KBM-7 (cell line): Measurements from ENCODE around the gene FYB2.

Experiments used
- DNase-seq: peaks from one replicate; pipeline ENCODE4 v3.0.0-alpha.2; 2015
- in situ Hi-C: fragments of 300-500 bp; cut with MboI; formaldehyde crosslinking; loops from 2 replicates; pipeline ENCODE4 v1.14.3; 2020; ENCODE audit warnings: low sequenced_read_pairs, low pct_unique_long_range_greater_than_20kb, mixed read lengths

The FYB2 gene

DNA sequence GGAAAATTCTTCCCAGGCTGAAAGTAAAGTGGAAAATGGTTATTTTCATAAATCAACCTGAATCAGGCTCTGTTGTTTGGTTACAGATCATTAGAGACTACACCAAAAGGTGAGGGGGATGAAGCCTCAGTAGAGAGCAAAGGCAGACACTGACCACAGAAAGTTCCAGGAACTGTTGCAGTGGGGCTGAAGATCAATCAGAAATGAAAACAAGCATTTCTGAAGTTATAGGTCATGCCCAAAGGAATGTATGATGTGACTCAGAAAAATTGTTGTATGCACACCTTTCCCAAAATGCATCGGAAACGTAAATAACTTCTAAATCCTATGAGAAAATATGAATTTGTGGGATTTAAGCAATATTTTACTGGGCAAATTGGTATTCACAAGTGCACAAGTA, 63.3 kb downstream of the FYB2 start:
- in situ Hi-C loops = no loop called here
- no peak for DNase-seq

DNA sequence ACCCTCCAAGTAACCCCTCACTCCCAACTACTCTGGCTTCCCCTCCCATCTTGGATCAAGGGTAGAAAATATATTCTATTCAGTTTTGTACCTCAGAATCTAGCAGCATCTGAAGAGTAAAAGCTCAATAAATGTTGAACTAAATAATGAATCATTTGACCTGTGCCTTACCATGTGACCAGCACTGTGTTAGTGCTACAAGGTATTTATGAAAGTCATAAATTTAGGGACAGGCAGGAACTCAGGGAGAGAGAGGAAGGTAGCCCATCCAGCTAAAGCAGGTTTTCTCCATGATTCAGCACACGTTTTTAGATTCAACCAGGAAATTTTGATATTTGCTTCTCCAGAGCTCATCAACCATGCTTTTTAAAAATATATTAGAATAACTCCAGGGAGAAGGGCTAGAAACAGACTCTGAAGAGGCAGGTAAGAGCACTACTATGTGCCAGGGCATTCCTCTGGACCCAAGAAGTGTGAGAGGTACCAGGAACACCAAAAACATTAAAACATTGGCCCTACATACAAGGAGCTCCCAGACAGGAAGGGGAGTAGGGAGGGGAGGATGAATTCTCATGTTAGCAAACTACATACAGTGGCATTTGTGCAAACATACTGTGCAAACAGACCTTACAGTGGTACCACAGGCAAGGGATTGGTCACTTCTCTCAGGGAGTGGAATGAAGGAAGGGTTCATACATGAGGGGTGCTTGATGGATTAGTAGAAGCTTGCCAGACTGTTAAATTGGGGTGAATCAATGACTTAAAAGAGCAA, 64.3 kb downstream of the FYB2 start:
- no peak for DNase-seq
- in situ Hi-C loops = no loop called here

DNA sequence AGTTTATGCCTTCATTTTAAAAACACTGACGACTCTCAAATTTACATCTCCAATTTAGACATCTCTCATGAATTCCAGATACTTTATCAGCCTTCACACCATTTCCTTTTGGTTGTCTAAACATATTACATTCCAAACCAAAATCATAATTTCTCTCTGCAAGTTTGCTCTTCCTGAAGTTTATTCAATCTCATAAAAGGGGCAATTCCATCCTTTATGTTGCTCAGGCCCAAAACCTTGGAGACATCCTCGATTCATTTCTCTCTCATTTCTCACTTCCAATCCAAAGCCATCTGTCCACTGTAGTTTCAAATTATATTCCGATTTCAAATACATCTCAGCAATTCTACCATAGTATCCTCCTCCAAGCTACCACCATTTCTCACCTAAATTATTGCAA, 74.0 kb downstream of the FYB2 start:
- in situ Hi-C loops = no loop called here
- DNase-seq = no peak

DNA sequence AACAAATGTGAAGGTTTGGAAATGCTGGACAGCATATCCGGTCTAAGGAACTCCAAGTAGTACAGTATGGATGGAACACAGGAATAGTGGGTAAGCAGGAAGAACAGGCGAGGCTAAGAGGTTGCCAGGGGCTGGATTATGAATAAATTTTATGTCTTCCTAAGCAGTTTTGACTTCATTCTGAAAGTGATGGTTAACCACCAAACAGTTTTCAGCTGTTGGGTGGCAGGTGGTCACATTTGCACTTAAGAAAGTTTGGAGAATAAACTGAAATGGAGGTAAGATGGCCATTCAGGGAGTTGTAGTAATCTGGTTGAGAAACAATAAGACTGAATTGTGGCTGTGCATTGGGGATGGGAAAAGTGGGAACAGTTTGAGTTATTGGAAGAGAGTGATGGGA, 90.2 kb downstream of the FYB2 start:
- DNase-seq = no peak
- in situ Hi-C loops = no loop called here

DNA sequence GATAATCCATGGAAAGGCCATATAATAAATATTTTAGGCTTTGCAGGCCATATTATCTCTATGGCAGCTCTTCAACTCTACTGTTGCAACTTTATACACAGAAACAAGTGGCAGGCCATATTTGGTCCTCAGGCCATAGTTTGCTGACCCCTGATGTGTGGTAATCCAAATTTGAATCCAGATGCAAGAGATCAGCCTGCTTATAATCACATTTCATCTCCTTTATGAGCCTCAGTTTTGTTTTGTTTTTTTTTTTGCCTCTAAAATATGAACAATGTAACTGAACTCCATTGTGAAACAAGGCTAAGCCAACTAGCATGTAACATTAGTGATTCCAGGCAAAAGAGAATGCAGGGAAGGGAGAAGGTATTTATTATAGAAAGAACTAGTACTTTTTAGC, 92.5 kb downstream of the FYB2 start:
- in situ Hi-C loops = no loop called here
- no peak for DNase-seq

DNA sequence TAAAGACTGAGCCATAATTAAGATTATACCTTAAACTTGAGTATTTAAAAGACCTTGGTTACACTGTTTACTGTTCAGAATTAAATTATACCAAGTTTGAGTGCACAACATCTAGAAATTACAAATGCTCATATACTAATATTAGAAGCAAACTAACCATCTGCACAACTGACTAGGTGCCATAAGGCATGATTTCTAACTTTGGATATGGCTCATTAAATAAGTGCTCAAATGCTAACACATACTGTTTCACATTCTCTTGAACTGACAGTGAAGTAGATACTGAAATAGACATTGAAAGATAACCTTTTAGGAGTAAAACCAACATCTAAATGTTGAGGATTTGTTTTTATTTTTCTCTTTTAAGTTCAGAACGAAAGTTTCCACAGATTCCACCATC, 100.0 kb downstream of the FYB2 start:
- in situ Hi-C loops = no loop called here
- no peak for DNase-seq

DNA sequence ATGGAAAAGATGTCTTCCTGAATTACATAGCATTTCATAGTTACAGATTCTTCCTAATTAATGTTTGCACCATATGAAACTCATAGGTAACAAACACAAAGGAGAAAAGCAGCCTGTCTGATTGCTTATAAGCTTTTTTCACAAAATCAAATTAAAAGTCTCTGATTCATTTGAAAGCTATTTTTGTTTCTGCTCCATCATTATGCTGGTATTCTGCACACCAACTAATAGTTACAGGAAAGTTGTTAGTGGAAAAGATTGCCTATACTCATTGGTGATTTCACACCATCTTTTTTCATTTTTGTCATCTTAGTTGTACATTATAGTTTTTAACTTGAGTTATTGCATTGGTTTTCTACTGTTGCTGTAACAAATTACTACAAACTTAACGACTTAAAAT, 104.0 kb downstream of the FYB2 start:
- no peak for DNase-seq
- in situ Hi-C loops = no loop called here

DNA sequence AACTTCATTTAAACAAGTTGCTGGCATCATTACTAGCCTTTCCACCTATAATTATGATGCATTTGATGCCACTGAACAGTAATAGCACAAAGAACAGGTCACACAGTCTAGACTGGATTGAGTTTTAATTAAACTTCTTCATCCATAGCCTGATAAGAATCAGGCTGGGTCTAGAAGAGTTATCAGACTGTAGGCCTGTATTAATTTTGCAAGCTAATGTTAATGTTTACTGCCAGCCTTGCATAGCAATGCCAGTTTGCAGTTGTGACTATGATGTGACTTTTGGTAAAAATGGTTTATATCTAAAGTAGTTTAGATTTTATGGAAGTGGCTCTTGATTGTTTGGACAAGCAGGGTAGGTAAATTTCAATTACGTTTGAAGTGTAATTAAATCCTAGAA, 106.1 kb downstream of the FYB2 start:
- DNase-seq = no peak
- in situ Hi-C loops = no loop called here

DNA sequence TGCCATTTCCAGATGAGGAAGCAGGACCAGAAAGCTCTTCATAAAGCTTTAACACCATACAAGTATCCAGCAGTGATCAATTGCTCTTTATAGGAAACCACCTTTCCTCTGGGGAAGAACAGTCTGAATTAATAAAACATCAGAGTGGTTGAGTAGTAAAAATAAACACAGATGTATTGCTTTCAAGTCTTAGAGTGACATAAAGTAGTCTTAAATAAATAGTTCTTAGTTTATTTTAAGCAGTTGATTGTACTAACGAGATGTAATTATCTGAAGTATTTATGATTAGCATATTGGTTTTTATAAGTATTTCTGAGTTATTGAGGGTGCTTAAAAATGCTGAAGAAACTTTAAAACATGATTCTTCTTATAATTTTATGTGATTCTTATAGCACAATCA, 107.1 kb downstream of the FYB2 start:
- DNase-seq = no peak
- in situ Hi-C loops = no loop called here

DNA sequence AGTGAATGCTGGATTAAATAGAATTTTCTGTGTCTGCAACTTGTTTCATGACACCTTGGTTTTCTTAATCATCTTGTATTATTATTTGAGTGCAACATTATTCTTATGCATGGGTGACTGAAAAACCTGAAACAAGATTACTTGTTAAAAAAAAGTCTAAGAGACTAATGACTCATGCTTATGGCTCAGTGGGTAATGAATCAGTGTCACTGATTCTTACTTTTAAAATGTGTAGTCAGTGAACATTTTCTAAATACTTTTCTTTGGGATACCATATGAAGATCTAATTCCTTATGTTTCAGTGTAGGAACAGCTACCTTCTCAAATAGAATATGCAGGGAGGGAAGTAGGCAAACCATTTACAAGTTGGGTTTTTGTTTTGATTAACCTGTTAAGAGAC, 108.6 kb downstream of the FYB2 start:
- in situ Hi-C loops = no loop called here
- no peak for DNase-seq

DNA sequence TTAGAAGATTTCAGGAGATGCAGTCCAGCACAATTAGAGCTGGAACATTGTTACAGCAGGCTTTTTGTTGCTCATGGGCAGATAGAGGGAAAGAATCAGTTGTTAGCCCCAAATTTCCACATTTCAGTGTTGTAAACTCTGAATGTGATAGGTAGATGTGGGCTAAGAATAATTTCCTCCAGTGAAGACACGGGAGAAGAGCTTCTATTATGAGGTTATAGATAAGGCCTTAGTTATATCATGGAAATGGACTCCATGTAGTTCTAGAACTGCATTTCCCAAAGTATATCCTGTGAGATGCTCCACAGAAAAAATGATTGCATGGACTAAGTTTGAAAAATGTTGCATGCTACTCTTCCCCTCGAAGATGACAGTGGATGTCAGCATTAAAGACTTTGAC, 109.2 kb downstream of the FYB2 start:
- in situ Hi-C loops = no loop called here
- DNase-seq = no peak

DNA sequence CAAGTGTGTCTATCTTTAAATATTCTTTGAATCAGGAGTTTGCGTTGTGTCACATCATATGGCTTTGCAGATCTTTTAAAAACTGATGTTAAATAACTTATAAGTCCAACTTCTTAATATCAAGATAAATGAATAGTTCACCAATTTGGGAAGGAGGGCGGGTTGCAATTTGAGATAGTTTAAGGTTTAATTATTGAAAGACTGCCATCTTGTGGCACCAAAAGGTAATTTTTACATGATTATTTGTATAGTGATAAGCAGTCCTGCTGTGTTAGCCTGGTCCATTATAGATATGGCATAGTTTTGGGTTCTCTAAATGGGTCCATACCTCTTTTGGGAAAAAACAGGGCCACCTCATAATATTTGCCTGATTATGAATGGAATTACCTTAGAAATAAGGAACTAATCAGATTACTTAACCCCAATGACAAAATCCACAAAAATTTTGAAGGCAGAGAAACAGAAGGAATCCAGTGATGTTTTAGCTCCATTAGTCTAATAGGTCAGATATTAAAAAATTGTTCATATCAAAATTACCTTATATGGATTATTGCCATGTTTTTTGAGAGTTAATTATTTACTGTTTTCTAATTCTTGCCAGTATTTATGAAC, 109.8 kb downstream of the FYB2 start:
- in situ Hi-C loops = no loop called here
- DNase-seq = peak; percentile 66

DNA sequence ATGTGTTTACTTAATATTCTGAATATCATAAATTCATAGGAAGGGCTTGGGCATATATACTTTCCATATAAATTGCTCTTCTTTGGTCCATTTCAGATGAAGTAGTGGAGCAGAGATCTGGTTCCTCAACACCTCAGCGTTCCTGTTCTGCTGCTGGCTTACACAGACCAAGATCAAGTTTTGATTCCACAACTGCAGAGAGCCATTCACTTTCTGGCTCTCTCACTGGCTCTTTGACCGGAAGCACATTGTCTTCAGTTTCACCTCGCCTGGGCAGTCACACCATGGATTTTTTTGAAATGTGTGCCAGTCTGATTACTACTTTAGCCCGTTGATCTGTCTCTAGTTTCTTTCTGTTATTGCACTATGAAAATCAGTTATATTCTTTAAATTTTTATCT, 111.8 kb downstream of the FYB2 start:
- DNase-seq = no peak
- in situ Hi-C loops = no loop called here

DNA sequence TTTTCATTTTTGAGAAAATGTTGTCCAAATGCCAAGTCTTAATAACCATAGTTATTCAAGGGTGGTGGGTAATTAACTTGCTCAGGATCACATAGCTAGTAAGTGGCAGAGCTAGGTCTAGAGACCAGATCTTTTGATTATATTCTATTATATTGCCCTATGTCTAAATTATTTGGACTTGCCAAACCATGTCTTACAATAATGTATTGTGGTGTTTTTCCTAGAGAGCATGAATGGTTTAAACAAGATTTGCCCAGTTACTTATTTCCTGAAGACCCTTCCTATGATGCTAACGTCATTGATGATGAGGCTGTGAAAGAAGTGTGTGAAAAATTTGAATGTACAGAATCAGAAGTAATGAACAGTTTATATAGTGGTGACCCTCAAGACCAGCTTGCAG, 115.5 kb downstream of the FYB2 start:
- in situ Hi-C loops = no loop called here
- DNase-seq = no peak

DNA sequence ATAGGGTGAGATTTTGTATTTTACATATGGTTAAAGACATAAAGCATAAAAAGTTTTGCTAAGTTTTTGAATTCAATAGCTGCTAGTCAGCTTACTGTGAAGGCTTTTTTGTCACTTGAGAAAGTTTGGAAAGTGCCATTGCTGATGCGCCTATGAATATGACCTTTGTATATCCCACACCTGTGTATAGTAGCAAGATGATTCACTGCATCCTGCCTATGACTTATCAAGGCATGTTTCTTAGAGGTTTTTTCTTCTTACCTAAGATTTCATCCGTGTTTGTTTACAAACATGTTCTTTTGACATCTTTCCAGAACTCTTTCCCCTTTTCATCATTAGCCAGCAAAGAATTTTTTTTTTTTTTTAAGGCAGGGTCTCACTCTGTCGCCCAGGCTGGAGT, 122.5 kb downstream of the FYB2 start:
- DNase-seq = no peak
- in situ Hi-C loops = no loop called here

DNA sequence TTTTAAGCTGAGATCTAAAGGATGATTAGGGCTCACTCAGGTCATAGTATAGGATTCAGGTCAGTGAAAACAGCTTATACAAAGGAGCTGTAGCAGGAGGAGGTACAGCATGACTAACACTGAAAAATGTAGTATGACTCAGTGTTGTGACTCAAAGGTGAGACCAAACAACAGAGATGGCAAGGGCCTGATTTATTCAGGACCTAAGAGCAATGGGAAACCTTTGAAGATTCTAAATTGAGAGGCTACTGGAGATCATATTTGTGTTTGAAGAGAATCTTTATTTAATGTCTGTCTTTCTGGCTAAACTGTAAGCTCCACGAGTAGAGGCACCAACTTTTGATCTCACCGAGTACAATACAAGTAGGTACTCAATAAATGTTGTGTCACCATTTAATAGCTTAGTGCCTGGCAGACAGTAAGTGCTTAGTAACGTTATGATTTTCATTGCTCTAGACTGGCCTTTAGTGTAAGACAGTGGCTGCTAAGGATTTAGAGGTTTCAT, 130.6 kb downstream of the FYB2 start:
- DNase-seq = no peak
- in situ Hi-C loops = no loop called here

DNA sequence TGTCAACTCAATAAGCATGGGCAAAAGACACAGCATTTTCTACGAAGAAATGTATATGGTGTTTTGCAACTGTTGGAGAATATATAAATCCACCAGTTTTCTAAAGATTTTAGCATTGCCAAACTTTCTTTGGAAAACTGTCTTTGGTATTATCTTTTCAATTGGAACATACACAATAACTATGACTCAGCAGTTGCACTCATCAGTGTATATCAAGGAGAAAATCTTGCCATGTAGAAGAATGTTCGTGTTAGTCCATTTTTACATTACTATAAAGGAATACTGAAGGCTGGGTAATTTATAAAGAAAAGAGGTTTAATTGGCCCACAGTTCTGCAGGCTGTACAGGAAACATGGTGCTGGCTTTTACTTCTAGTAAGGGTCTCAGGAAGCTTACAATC, 133.0 kb downstream of the FYB2 start:
- no peak for DNase-seq
- in situ Hi-C loops = no loop called here

DNA sequence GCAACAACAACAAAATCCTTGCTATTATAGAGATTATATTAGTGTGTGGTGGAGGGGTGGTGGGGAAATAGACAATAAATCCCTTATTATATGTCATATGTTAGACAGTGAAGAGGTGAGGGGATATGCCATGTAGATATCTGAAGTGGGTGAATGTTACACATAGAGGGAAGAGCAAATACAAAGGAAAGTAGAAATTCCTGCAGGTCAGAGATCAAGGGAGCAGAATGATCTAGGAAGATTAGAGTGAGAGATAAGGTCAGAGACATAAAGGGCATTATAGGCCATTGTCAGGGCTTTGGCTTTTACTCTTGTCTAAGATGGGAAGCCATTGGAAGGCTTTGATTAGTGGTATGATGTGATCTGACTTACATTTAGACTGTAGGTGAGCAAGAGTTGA, 135.6 kb downstream of the FYB2 start:
- no peak for DNase-seq
- in situ Hi-C loops = no loop called here

DNA sequence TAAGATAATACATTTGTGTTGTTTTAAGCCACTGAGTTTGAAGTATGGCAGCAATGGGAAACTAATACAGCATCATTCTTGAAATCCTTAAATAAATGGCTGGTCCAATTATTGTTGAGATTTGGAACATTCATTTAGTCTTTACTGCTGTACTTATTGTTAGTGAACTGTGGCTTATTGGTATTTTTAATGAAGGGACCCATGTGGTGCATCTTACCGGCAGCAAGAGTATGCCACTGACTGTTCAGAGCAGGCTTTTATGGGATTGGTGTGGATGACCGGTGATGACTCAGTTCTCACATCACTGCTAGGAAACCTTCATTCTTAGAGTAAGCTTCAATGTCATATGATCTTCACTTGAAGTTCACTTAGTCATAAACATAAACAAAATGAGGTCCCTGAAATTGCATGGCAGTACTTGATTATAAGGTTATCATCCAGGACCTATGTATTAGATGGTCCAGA, 142.6 kb downstream of the FYB2 start:
- no peak for DNase-seq
- in situ Hi-C loops = no loop called here

DNA sequence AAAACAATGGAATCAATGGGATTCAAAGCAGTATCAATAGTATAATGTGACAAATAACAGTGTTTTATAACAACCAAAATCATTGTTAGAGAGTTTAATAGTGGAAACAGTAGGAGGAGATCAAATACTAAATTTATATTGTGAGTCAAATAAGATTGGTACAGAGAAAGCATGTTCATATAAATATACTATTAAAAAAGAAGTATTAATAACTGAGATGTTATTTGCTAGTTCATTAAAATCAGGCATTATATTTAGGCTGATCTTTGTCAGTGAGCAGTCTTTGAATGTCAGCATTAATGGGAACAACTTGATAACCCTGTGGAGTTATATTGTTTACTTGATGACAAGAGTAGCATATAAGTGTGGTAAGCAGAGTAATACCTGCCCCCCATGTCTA, 143.4 kb downstream of the FYB2 start:
- DNase-seq = no peak
- in situ Hi-C loops = no loop called here

DNA sequence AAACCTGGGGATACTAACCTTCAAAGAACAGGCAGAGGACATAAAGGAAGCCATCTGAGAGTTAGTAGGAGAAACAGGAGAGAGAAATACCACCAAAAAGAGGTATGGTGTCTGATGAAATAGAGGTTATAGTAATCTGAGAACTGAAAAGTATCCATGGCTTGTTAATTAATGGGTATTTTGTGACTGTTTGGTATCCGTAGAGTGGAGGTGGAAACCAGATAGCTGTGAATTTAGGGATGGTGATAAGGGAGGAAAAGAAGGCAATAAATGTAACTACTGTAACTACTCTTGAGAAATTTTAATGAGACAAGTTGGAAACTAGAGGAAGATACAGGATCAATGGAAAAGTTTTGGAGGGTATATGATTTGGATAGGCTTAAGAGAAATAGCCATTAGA, 146.6 kb downstream of the FYB2 start:
- in situ Hi-C loops = no loop called here
- DNase-seq = no peak
